Skeletal muscle satellite cell (primary cell): ENCODE results near the gene HOXC6. TPM values are rescaled to one million over a fixed set of nuclear protein-coding genes. Genes with fewer than 3 reads are reported as not detected.
A peak's percentile ranks its signal among the peaks of the same experiment; 100 is the strongest.

Experiments used
- H3K27me3 ChIP-seq: 2 replicates; pipeline ENCODE4 v1.7.0; 2013; ENCODE audit warnings: low read length; ENCODE audit not compliant: control insufficient read depth, insufficient read depth
- H3K36me3 ChIP-seq: 2 replicates; pipeline ENCODE4 v1.7.0; 2013; ENCODE audit warnings: mild to moderate bottlenecking, control low read depth, low read length; ENCODE audit not compliant: insufficient read depth
- H3K4me1 ChIP-seq: 2 replicates; pipeline ENCODE4 v1.7.0; 2013; ENCODE audit warnings: low read length; ENCODE audit not compliant: control insufficient read depth, insufficient read depth
- H3K4me2 ChIP-seq: 2 replicates; pipeline ENCODE4 v1.7.0; 2013; ENCODE audit warnings: mild to moderate bottlenecking, low read length
- H3K4me3 ChIP-seq: 2 replicates; pipeline ENCODE4 v1.7.0; 2013; ENCODE audit warnings: low read length
- H3K9ac ChIP-seq: 2 replicates; pipeline ENCODE4 v1.7.0; 2013; ENCODE audit warnings: mild to moderate bottlenecking, low read depth, low read length, moderate library complexity
- H3K9me3 ChIP-seq: replicated peaks from 2 replicates; pipeline ENCODE4 v1.7.0; 2013; ENCODE audit warnings: mild to moderate bottlenecking, control low read depth, low read length
- total RNA-seq: library from RNA; depleted of rRNA; stranded (reverse); fragments of >200 nt; gene quantifications from 2 replicates; pipeline ENCODE4 v1.2.3, GENCODE V29; 2012; rRNA removed

HOXC6 gene
- 2.5 and 4.6 TPM in 2 replicates for total RNA-seq

GRCh38 chr12:54028314-54029201 lies at the start of gene HOXC6:
Gene HOXC6, plus strand, starts transcription at chr12:54028440. Its CDS starts 82 bp downstream, at chr12:54028522.
- peaks cover 35% of the 10 kb centered on the region for H3K36me3 ChIP-seq
- peaks cover 61% of the 10 kb centered on the region for H3K4me1 ChIP-seq
- no peaks in the 10 kb centered on the region for H3K9me3 ChIP-seq
- peak within 1 kb of the TSS; percentile 94 for H3K4me2 ChIP-seq
- H3K27me3 ChIP-seq: no peaks in the 10 kb centered on the region
- H3K9ac ChIP-seq: peak within 1 kb of the TSS; percentile 96
- peak within 1 kb of the TSS; percentile 60 for H3K4me3 ChIP-seq

DNA sequence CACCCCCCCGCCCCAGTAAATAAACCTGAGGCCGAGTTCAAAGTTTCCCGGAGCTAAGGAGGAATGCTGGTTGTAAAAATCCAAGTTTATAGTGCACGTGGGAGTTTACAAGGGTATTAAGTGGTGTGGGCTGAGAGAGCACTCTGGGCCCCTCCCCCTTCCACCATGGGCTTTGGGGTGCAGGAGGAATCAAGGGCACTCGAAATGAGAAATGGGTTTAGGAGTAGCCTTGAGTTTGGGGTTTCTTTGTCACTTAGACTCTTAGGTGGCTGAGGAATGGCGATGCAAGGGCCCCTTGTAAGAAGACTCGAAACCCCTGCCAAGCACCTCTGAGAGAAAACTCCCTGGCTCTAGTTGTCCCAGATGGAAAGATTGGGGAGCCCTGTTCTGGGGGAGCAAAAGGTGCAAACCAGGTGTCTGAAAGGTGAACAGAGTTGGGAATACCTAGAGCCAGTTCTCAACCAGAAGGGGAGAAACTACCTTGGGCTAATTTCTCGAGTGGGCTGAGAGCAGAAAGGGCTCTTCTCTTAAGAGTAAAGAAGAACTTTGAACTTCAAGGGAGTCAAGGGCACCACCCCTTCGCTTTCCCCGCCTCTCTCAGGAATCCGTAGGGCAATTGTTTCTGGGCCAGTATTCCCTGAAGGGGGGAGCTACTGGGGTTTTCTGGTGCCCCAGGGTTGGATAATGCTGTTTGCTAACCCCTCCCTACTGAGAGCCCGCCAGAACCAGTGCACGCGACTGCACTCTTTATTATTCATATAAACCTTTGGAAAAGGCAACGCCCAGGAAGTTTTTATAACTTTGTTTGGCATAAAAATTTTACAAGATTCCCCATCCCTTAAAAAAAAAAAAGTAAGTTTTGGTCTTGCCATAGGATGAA lies 49.5 kb upstream of the HOXC6 start:
- H3K9me3 ChIP-seq: no peaks in the 10 kb centered on the region
- H3K4me3 ChIP-seq: peak overlapping the region; percentile 58
- H3K36me3 ChIP-seq: peaks cover 10% of the 10 kb centered on the region
- no peaks in the 10 kb centered on the region for H3K27me3 ChIP-seq
- H3K4me1 ChIP-seq: peaks cover 45% of the 10 kb centered on the region
- peak overlapping the region; percentile 98 for H3K9ac ChIP-seq
- peak overlapping the region; percentile 99 for H3K4me2 ChIP-seq

DNA sequence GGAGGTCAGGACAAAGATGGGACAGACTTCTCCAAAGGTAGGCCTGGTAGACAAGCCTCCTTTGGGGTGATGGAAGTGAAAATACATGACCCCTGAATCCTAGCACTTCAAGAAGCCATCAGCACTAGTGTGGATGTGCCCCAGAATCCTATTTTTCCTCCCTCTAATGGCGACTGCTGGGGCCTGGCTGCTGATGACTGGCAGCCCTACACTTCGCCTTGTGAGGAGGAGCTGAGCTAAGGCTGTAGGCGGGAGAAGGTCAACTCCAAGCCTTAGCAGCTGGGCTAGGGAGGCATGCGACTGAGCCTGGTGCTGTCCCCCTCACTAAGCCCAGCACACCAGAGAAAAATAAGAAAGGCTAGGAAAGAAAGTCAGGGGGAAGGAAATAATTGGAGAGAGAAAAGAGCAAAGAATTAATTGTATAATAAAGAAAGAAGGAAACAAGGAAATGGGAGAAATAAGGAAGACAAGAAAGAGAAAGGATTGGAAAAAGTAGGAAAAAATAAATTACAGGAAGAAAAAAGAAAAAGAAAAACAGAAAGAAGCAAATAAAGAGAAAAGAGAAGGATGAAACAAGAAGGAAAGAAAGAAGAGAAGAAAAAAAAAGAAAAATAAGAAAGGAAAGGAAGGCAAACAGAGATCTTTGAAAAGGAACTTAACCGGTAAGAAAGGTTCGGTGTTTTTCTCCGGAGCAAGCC lies 48.0 kb upstream of the HOXC6 start:
- no peaks in the 10 kb centered on the region for H3K27me3 ChIP-seq
- peak overlapping the region; percentile 98 for H3K9ac ChIP-seq

DNA sequence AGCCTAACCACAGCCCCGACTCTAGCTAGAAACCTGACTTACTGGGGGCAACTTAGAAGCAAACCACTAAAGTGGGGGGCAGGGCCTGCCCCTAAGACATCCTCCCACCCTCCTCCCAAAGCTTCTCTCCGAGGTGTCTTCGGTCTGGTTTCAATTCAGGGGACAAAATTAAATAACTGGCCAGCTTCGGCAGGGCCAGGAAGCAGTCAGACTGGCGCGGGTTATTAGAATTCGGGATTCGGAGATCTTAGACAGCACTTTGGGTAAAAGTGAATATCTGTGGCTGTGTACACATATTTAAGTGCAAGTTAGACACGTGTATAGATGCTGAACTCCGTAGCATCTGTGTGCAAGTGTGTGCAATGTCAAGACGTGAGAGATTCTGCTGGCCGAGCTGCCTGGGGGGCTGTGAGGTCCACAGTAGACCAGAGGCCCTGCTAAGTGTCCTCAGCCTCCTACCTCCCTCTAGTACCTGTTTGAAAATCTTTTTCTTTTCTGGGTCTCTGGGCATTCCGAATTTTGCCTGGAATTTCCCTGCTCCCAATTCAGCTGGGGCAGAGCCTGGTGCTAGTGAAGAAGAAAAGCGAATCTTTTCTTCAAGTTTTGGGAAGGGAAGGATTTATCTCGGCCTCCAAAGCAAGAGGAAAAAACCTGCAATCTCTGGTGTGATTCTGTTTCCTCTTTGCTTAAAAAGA lies 47.3 kb upstream of the HOXC6 start:
- Histone ChIP-seq H3K36me3 (peaks cover 4% of the 10 kb centered on the region), H3K4me3 (peak overlapping the region; percentile 87), H3K4me2 (peak overlapping the region; percentile 99), H3K9ac (peak overlapping the region; percentile 98), H3K4me1 (peaks cover 42% of the 10 kb centered on the region), H3K9me3 (no peaks in the 10 kb centered on the region), H3K27me3 (no peaks in the 10 kb centered on the region)

More for the DNA sequence above, 48.0 kb upstream of the HOXC6 start:
- Histone ChIP-seq H3K4me2 (peak overlapping the region; percentile 99), H3K36me3 (peaks cover 10% of the 10 kb centered on the region), H3K4me3 (peak overlapping the region; percentile 87), H3K4me1 (peaks cover 45% of the 10 kb centered on the region), H3K9me3 (no peaks in the 10 kb centered on the region)

- no peaks in the 10 kb centered on the region for H3K27me3 ChIP-seq
- H3K9me3 ChIP-seq: no peaks in the 10 kb centered on the region
- H3K4me1 ChIP-seq: peaks cover 32% of the 10 kb centered on the region
- peak overlapping the region; percentile 87 for H3K4me3 ChIP-seq
- H3K4me2 ChIP-seq: peak overlapping the region; percentile 99
- H3K36me3 ChIP-seq: no peaks in the 10 kb centered on the region
- peak overlapping the region; percentile 98 for H3K9ac ChIP-seq
These were observed 46.3 kb upstream of the HOXC6 start for GRCh38 chr12:53981634-53982565.

DNA sequence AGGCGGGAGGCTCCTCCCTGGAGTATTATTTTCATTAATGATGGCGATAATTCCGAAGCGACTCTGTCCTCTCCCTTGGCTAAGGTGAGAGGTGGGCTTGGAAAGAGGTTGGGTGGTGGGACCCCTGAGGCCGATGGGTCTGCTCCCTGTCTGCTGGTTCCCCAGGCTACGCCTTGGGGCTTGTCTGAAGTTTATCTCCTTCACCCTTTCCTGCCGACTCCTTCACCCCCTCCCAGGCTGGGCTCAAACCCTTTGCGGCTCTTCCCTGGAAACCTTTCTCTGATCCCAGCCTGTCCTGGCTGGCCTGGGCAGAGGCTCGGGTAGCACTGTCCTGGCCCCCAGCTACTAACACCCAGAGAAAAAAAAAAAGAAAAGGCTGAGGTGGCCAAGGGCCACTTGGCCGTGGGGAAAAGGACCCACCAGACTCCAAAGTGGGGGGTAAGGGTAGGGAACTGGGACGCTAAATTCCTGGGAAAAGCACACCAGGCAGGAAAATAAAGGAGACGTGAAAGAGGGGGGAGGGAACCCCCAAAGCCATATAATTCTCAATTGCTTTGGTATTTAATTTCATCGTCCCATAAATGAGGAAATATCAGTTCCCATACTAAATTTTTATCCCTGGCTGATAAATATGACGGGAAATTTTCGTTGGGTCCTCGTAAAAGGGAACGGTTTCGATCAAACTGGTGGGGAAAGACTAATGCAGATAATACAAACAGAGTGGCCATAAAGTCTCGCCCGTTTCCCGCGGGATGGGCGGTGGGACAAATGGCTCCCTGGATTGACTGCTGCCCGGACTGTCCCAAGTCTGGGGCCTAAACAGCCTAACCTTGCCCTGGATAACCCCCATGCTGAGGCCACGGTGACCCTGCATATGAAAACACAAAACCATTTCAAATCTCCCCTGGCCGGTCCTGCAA lies 45.3 kb upstream of the HOXC6 start:
- H3K9me3 ChIP-seq: no peaks in the 10 kb centered on the region
- H3K36me3 ChIP-seq: no peaks in the 10 kb centered on the region
- peak overlapping the region; percentile 98 for H3K9ac ChIP-seq
- H3K27me3 ChIP-seq: no peaks in the 10 kb centered on the region
- peaks cover 31% of the 10 kb centered on the region for H3K4me1 ChIP-seq
- peak overlapping the region; percentile 87 for H3K4me3 ChIP-seq
- peak overlapping the region; percentile 99 for H3K4me2 ChIP-seq

DNA sequence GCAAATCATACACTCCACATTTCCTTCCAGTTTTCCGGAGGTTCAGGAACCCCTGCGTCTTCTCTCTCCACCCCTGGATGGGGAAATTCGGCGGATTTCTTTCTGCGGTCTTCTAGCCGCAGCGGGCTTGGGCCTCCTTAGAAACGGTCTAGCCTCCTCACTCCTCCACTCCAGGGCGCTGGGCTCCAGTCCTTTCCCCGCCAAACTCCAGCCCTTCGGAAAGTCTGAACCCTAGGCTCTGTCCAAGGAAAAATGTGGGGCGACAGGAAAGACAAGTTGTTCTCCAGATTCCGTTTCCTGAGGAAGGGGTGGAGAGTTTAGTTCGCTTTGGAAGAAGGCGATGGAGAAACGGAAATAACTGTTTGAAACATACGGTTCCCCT lies 44.7 kb upstream of the HOXC6 start:
- H3K4me2 ChIP-seq: peak overlapping the region; percentile 99
- no peaks in the 10 kb centered on the region for H3K36me3 ChIP-seq
- H3K4me3 ChIP-seq: peak overlapping the region; percentile 87
- H3K9ac ChIP-seq: peak overlapping the region; percentile 98
- H3K9me3 ChIP-seq: no peaks in the 10 kb centered on the region
- H3K4me1 ChIP-seq: peaks cover 32% of the 10 kb centered on the region
- no peaks in the 10 kb centered on the region for H3K27me3 ChIP-seq

GRCh38 chr12:53983950-53984572 lies 44.2 kb upstream of the HOXC6 start:
- Histone ChIP-seq H3K27me3 (no peaks in the 10 kb centered on the region), H3K9ac (peak overlapping the region; percentile 98), H3K4me1 (peaks cover 31% of the 10 kb centered on the region), H3K36me3 (no peaks in the 10 kb centered on the region), H3K4me3 (peak overlapping the region; percentile 87), H3K4me2 (peak overlapping the region; percentile 99), H3K9me3 (no peaks in the 10 kb centered on the region)
